GDM1 (cell line): Measurements from ENCODE around the gene TSPAN12.

ENCODE experiments used
- DNase-seq: peaks from one replicate; lab custom pipeline; 2025; lab: John Stamatoyannopoulos, UW

The TSPAN12 gene

GRCh38 chr7:120743128-120743527 lies 114.8 kb downstream of the TSPAN12 start:
- DNase-seq, result no peak

GRCh38 chr7:120742372-120742771 lies 115.6 kb downstream of the TSPAN12 start:
- DNase-seq, result no peak

- DNase-seq, result no peak
Observed at GRCh38 chr7:120741371-120742042, 116.4 kb downstream of the TSPAN12 start.

GRCh38 chr7:120740348-120740747 lies 117.6 kb downstream of the TSPAN12 start:
- no peak for DNase-seq

- no peak for DNase-seq
Observed at GRCh38 chr7:120738816-120739215, 119.1 kb downstream of the TSPAN12 start.
